CD4-positive, alpha-beta T cell (primary cell): ENCODE results near the gene DOP1A. TPM values are rescaled to one million over a fixed set of nuclear protein-coding genes. Genes with fewer than 3 reads are reported as not detected.

Experiments
- ATAC-seq: fragments of 200-7000 bp; cut with Tn5 transposase; one replicate; pipeline ENCODE4 v1.10.0; 2022; ENCODE audit warnings: mild to moderate bottlenecking; ENCODE audit not compliant: poor library complexity
- CTCF ChIA-PET: fragments of 350-600 bp; sonication (Branson Sonifier 250); formaldehyde crosslinking; loops from one replicate; lab custom pipeline; 2021; ENCODE audit warnings: antibody characterized with exemption, inconsistent platforms; lab: Charles Lee
- POLR2A ChIA-PET: fragments of 350-600 bp; sonication (Branson Sonifier 250); formaldehyde crosslinking; loops from one replicate; lab custom pipeline; 2021; ENCODE audit warnings: antibody characterized with exemption, inconsistent platforms; lab: Charles Lee
- DNase-seq, 14 experiments: peaks; one replicate each; pipeline ENCODE4 v3.0.0-alpha.2; 2013 to 2020; ENCODE audit warnings: mixed read lengths in 2 of 14
- H3K27ac ChIP-seq, 2 donors: one replicate each; pipeline versions ENCODE4 v1.5.1 to v1.7.0; 2013; ENCODE audit warnings: low read length in 2 of 2, low read depth in 1 of 2, mild to moderate bottlenecking in 1 of 2
- H3K27me3 ChIP-seq, 2 experiments: 1 replicate in 1 of 2; 2 replicates in 1 of 2; pipeline versions ENCODE4 v1.6.1 to v1.7.0; 2013; ENCODE audit warnings: low read length in 2 of 2, control low read depth in 1 of 2, mild to moderate bottlenecking in 1 of 2, moderate library complexity in 1 of 2; ENCODE audit not compliant: insufficient read depth in 2 of 2, control insufficient read depth in 1 of 2
- H3K36me3 ChIP-seq: one replicate; pipeline ENCODE4 v1.6.1; 2013; ENCODE audit warnings: low read length, control low read depth; ENCODE audit not compliant: insufficient read depth
- H3K4me1 ChIP-seq: one replicate; pipeline ENCODE4 v1.6.1; 2013; ENCODE audit warnings: low read length, control low read depth; ENCODE audit not compliant: insufficient read depth
- H3K4me3 ChIP-seq: one replicate; pipeline ENCODE4 v1.5.1; 2013; ENCODE audit warnings: mild to moderate bottlenecking, low read length, moderate library complexity
- H3K9me3 ChIP-seq, 2 experiments: 1 replicate in 1 of 2; 2 replicates in 1 of 2; pipeline versions ENCODE4 v1.6.1 to v1.7.0; 2013; ENCODE audit warnings: low read length in 2 of 2, mild to moderate bottlenecking in 2 of 2, control low read depth in 1 of 2, moderate library complexity in 1 of 2; ENCODE audit not compliant: control insufficient read depth in 1 of 2, insufficient read depth in 1 of 2
- H3K27ac Mint-ChIP-seq: one replicate; pipeline ENCODE4 v1.8.0; 2020; ENCODE audit warnings: mixed read lengths
- H3K27me3 Mint-ChIP-seq: one replicate; pipeline ENCODE4 v1.8.0; 2021; ENCODE audit warnings: mixed read lengths
- H3K36me3 Mint-ChIP-seq: one replicate; pipeline ENCODE4 v1.8.0; 2021; ENCODE audit warnings: low read depth, mixed read lengths
- H3K4me1 Mint-ChIP-seq: one replicate; pipeline ENCODE4 v1.8.0; 2021; ENCODE audit warnings: low read depth, mixed read lengths
- H3K4me3 Mint-ChIP-seq: one replicate; pipeline ENCODE4 v1.8.0; 2020; ENCODE audit warnings: mild to moderate bottlenecking, mixed read lengths
- H3K9me3 Mint-ChIP-seq: one replicate; pipeline ENCODE4 v1.8.0; 2020; ENCODE audit warnings: mixed read lengths
- CTCF ChIP-seq: fragments of 200-600 bp; IDR thresholded peaks from one replicate; pipeline ENCODE4 v1.8.0; 2022; ENCODE audit warnings: antibody characterized with exemption, mild to moderate bottlenecking
- intact Hi-C, 2 experiments: fragments of 100-400 bp; cut with DNase I in 1 of 2; cut with micrococcal nuclease in 1 of 2; formaldehyde crosslinking; loops; one replicate each; pipeline versions ENCODE4 v1.15.1 to v1.9.0; 2023 to 2025; cut with DNase I, micrococcal nuclease
- total RNA-seq, 174 experiments: library from RNA in 2 of 174; stranded (reverse) in 2 of 174; gene quantifications; one replicate each; pipeline ENCODE4 v1.2.3 and lab custom pipeline; 2021 to 2026

Gene DOP1A
- total RNA-seq, 2 experiments from 2014 or later: 15.6 to 15.8 TPM

DNA sequence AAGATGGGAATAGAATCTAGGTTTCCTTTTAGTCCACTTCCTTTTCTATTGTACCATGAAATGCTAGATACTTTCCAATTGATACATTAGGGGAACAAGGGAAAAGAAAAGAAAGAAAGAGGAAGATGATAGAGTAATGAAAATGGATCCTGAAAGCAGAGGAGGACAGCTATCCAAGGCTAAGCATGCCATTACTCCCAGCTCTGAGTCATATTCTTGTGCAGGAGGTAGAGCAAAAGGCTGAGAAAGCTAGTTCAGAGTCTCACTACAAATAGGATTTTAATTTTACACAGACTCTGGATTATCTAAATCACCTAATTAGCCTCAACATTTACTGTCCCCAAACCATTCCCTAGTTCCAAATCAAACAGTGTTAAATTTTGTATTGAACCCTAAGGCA, 149.3 kb downstream of the DOP1A start:
- Mint-ChIP-seq H3K36me3 (no peaks in the 10 kb centered on the region), H3K27ac (no peak overlapping the region), H3K4me1 (no peaks in the 10 kb centered on the region), H3K9me3 (no peaks in the 10 kb centered on the region), H3K4me3 (no peak overlapping the region), H3K27me3 (peaks cover 6% of the 10 kb centered on the region)
- Histone ChIP-seq H3K4me1 (no peaks in the 10 kb centered on the region), H3K4me3 (no peak overlapping the region), H3K27me3 (no peaks in the 10 kb centered on the region), H3K9me3 (no peaks in the 10 kb centered on the region), H3K36me3 (no peaks in the 10 kb centered on the region), H3K27ac (no peak overlapping the region)
- ATAC-seq (no peak), DNase-seq (no peak)
- intact Hi-C loops: loop anchor here (1.0 to 10.0 kb wide), 4 partner anchors 150 to 1005 kb away; partner anchors contain the start of gene DOP1A (in 1 of the 2)
- CTCF ChIA-PET: interaction anchor here (1.4 to 2.9 kb wide), 2 partner anchors 150 to 152 kb away, joined by 5 to 6 read pairs; partner anchors contain the start of genes DOP1A and UBE3D
- no peak for TF ChIP-seq CTCF
- POLR2A ChIA-PET: interaction anchor here (1.0 kb wide), 1 partner anchor 21 kb away, joined by 3 read pairs; no protein-coding TSS in a partner anchor

Other genes with a start within 250 kb of the DOP1A start
- 1 to 10 TPM; 4.1 to 4.2 TPM for gene UBE3D, start 1.8 kb upstream of the DOP1A start, total RNA-seq
- gene PGM3, start 125.6 kb downstream of the DOP1A start, total RNA-seq: 10 to 100 TPM; 22.6 to 25.3 TPM
- gene RWDD2A, start 125.7 kb downstream of the DOP1A start, total RNA-seq: 1 to 10 TPM; 2.8 to 3.0 TPM